Fibroblast of skin of abdomen (primary cell): ENCODE results near the gene UBXN11. TPM values are rescaled to one million over a fixed set of nuclear protein-coding genes. Genes with fewer than 3 reads are reported as not detected.
A peak's percentile ranks its signal among the peaks of the same experiment; 100 is the strongest.

Source experiments
- DNase-seq: peaks from one replicate; pipeline ENCODE4 v3.0.0-alpha.2; 2013
- polyA plus RNA-seq, 2 experiments: library from polyadenylated mRNA; unstranded; fragments of 120-200 nt; gene quantifications; one replicate each; pipeline ENCODE4 v1.2.1, GENCODE V29; 2013; ENCODE audit not compliant: insufficient read length in 2 of 2

UBXN11 gene
- 8.9 TPM for polyA plus RNA-seq (2013, experiment 1 of 2; ENCODE audit: insufficient read length)
- 8.4 TPM for polyA plus RNA-seq (2013, experiment 2 of 2; ENCODE audit: insufficient read length)

DNA sequence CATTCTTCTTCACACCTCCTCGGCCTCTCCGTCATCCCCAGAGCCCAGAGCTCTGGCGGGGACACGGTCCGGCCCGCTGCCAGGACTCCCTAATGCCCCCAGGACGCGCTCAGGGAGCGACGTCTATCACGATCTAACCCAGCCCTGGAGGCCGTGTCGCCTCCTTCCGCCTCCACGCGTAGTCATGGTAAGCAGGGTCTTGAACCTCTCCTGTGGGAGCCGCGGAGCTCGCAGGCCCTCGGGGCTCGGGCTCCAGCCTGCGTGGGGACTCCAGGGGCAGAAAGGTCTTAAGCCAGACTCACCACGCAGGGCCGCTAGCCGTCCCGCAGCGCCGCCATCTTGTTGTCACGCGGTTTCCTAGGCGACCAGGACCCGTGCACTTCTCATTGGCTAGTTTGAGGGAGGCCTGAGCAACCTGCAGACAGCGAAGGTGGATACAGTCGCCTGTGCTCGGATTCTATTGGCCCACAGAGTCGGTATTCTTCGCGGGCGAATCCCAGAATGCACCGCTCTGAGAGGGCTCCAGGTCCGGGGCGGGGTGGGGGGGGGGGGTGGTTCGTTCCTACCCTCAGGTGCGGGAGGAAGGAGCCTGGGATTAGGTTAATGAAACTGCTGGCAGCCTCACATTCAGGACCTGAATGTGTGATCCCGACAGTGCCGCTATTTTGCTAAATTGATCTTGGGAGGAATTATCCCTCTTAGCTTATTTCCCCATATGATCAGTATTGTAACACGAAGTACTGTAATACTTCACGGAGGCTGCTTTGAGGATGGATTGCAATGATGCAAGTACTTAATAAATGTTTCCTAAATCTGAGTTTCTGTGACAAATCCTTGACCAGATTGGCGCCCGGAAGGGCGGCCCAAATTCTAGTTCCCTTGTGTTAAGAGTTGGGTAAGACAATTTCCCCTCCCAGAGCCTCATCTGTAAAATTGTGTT, at the start of gene UBXN11:
TSS of gene UBXN11 (minus strand) at position 347 of the 940 bp plus-strand sequence. CDS start 3,753 bp downstream, outside the sequence.
- peak; percentile 92 for DNase-seq

DNA sequence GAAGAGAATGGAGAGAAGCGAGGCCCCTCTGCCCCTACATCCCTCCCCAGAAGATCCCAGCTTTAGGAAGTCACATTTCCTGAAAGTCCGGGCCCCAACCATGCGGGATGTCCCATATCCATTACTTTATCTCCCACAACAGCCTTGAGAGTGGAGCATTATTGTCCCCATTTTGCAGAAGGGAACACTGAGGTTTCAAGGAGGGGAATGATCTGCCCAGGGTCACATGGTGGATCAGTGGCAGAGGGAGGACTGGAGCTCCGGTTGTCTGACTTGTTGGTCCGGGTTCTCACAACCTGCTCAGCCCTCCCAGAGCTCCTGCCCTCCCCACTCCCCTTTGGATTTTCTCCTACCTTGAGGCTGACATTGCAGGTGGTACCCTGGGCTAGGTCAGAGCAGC, 49.7 kb upstream of the UBXN11 start:
- no peak for DNase-seq

GRCh38 chr1:26354972-26355371, 48.5 kb upstream of the UBXN11 start:
- DNase-seq = no peak

- DNase-seq = no peak
Observed at GRCh38 chr1:26353976-26354820, 47.8 kb upstream of the UBXN11 start, which contains the start of gene CRYBG2. Gene CRYBG2, minus strand, starts transcription at chr1:26354130. Its CDS starts 7,473 bp downstream, at chr1:26346657.

- DNase-seq = no peak
Observed at GRCh38 chr1:26353210-26353859, 46.9 kb upstream of the UBXN11 start.

GRCh38 chr1:26352338-26352679, 45.9 kb upstream of the UBXN11 start:
- DNase-seq = no peak

DNA sequence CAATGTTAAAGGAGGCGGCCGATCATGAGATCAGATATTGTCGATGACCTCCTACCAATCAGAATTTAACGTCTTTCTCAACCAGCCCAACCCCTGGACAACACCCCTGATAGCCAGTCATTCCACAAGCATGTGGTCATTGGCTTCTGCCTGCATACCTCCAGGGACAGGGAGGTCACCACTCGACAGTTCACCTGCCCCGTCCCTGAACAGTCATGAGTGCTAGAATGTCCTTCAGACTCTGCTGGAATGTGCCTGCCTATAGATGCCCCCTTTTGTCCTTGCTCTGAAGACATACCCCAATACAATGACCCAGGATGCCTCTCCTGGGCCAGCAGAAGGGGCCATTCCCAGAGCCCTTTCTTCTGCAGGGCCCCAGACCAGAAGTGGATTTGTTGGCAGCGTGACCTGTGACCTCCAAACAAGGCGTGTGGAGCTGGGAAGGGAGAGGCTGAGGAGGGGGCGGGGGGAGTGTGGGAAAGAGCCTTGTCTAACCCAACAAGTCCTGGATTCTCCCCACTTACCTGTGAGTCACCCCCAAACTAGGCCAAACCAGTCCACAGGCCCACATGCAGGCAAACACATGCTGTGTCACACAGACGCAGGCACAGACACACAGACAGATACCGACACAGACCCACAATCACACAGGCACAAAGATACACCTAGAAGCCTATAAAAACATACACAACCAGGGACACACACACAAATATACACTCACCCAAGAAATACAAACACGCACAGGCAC, 45.3 kb upstream of the UBXN11 start:
- DNase-seq = peak; percentile 37

DNA sequence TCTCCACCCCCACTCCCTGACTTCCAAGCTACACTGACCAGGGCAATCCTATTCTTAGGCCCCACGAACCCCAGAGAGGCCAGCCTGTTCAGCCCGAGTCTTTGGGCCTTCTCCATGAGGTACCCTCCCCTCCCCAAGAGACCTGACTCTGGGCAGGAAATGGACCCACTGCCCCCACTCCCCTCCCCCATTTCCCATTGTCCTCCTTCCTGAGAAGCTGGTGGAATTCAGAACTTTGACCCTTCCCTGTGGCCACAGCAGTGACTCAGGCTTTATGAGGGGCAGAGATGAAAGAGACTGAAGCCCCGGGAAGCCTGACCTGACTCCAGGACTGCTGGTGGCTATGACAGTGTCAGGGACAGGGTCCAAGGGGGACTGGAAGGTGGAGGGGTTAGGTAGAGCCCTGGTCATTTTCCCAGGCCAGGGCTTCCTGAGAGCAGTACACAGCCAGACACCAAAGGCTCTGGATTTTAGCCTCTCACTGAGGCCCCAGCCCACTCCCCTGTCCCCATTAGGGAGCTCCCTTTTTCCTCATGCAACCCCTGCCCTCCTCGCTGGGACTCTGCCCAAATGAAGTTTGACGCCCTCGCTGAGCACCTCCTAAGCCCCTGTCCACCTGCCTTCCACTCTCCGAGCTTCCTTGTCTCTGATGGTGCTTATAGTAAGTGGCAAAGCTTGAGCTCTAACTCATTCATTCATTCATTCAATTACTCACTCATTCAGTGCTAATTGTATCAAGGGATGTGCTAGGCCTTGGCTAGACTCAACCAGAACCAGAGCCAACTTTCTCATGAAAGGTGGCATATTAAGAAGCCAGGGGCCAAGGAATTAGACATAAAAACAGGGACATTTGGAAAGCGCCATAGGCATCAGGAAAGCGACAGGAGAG, 44.5 kb upstream of the UBXN11 start:
- DNase-seq = no peak

DNA sequence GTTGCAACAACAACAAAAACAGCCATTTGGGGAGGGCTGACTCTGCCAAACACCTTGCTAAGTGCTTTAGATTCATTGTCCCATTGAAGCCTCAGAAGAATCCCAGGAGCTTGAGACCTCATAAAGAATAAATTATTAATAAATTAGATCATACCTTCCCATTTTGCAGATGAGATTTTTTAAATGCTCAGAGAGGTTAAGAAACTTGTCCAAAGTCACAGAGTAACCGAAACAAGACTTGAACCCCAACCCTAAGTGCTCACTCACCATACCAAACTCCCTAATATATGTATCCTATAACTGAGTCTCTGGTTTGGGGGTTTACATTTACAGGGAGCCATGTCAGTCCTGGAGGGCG, 43.9 kb upstream of the UBXN11 start:
- no peak for DNase-seq

GRCh38 chr1:26349877-26350244, 43.4 kb upstream of the UBXN11 start:
- no peak for DNase-seq

GRCh38 chr1:26349188-26349876, 42.9 kb upstream of the UBXN11 start:
- DNase-seq = peak; percentile 40

DNA sequence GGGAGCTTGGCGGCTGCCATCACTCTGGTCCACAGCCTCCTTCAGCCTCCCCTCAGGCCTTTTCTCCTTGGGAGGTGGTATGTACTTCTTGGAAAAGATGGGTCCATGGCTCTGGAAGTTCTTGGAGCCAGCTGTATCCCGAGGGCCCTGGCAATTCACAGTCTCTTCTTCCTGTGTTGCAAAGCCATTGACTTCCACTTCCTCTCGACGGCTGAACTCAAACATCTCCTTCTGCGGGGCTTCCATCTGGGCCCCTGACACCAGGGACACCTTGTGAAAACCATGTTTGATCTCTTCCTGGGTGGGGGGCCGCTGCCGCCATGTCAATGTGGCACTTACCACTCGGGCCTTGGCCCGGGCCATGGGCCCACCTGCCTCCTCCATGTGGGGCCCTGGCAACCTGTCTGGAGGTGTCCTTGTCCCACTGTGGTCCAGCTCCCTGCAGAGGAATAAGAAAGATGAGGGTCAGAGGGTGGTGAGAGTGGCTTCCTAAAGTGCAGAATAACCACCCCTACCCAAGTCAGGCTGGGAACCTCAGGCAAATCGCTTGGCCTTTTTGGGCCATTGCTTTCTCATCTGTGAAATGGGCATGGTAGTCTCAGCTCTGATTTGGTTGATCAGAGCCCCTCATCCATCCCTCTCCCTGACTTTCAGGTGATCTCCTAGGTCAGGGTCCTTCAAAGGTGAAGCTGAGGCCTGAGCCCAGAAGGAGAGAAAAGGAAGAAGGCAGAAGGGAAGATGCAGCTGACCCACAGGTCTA, 40.0 kb upstream of the UBXN11 start:
- DNase-seq = no peak

GRCh38 chr1:26345718-26346117, 39.3 kb upstream of the UBXN11 start:
- no peak for DNase-seq

DNA sequence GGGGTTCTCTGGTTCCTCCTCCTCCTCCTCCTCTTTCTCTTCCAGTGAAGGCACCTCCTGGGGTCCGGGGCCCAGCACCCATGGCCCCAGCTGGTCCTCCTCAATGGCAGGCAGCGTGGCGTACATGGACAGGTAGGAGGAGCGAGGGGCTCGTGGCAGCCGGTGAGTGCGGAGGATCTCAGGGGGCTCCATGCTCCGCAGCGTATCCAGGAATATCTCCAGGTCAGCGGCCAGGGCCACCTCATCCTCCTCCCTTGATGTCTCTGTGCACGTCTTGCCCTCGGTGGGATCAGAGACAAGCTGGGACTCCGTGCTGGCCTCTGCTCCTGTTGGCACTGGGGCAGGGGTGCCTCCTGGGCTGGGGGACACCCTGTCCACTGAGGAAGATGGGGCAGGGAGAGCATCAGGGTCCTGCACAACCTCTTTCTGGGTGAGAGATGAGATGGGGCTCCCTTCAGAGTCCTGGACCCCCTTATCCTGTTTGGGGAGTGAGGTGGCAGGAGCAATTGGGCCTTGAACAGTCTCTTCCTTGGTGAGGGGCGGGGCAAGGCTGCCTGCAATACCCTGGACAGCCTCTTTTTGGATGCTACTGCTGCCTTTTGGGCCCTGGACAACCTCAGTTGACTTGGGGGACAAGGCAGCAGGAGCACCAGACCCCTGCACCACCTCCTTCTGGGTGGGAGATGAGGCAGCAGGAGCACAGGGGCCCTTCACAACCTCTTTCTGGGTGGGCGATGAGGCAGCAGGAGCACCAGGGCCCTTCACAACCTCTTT, 37.9 kb upstream of the UBXN11 start:
- no peak for DNase-seq

GRCh38 chr1:26340047-26340481, 33.6 kb upstream of the UBXN11 start:
- DNase-seq = no peak

DNA sequence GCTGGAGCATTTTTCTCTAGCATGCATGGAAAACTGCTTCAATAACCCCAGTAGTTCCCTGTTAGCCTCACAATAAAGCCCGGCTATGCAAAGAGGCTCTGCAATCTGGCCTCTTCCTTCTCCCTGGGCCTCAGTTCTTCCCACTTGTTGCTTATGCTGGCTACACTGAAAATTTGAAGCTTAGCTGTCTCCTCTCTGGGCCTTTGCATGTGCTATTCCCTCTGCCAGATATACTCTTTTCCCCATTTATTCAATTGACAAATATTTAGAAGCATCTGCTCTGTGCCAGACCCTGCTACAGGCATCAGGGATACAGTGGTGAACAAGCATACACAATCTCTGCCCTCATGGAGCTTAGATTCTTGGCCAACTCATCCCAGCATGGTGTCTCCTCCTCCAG, 32.2 kb upstream of the UBXN11 start:
- no peak for DNase-seq

- no peak for DNase-seq
Observed at GRCh38 chr1:26337625-26338024, 31.2 kb upstream of the UBXN11 start.

DNA sequence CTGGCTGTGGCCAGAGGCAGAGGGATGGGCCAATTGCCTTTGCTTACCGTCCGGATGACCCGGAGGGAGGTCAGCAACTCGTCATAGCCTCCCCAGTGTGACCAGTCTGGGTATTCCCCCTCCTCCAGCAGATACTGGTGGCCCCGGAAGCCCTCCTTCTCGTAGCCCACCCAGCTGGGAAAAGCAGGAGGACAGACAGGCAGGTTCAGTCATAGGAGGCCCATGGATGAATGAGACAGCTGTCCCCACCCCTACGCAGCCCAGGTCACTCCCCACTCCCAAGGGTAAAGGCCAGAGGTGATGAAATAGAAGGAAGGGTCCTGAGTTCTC, 30.7 kb upstream of the UBXN11 start:
- DNase-seq = no peak
